Caco-2 (cell line): Measurements from ENCODE around the gene KRTAP5-2. TPM values are rescaled to one million over a fixed set of nuclear protein-coding genes. Genes with fewer than 3 reads are reported as not detected.

Experiments used
- BruUV-seq: library from RNA; stranded (reverse); fragments of 400-500 nt; replicated peaks from 2 replicates; lab custom pipeline; 2021; lab: Mats Ljungman, UMichigan
- CTCF ChIA-PET: fragments of 300-600 bp; sonication (Branson Sonifier 250); formaldehyde crosslinking; loops from one replicate; lab custom pipeline; 2022; ENCODE audit warnings: antibody characterized with exemption; lab: Charles Lee
- POLR2A ChIA-PET: fragments of 300-600 bp; sonication (Branson Sonifier 250); formaldehyde crosslinking; loops from one replicate; lab custom pipeline; 2022; ENCODE audit warnings: antibody characterized with exemption; lab: Charles Lee
- DNase-seq, 2 experiments: peaks; one replicate each; pipeline versions ENCODE4 v3.0.0 to v3.0.0-alpha.2; 2020 to 2022
- H3K27me3 ChIP-seq: replicated peaks from 2 replicates; pipeline ENCODE4 v1.6.0; 2011; ENCODE audit warnings: low read length; ENCODE audit not compliant: control insufficient read depth, insufficient read depth
- H3K36me3 ChIP-seq: 2 replicates; pipeline ENCODE4 v1.5.1; 2011; ENCODE audit warnings: low read length; ENCODE audit not compliant: control insufficient read depth, insufficient read depth
- H3K4me1 ChIP-seq: fragments of 250-450 bp; sonication (Bioruptor Pico); 2 replicates; pipeline ENCODE4 v1.5.1; 2020; ENCODE audit warnings: mild to moderate bottlenecking
- H3K4me3 ChIP-seq: 2 replicates; pipeline ENCODE4 v1.5.1; 2011; ENCODE audit warnings: low read depth, mild to moderate bottlenecking, control low read depth, low read length
- H3K9me3 ChIP-seq: fragments of 250-450 bp; sonication (Bioruptor Pico); 2 replicates; pipeline ENCODE4 v1.5.1; 2020; ENCODE audit warnings: mild to moderate bottlenecking, moderate library complexity
- H3K27ac Mint-ChIP-seq: one replicate; pipeline ENCODE4 v1.8.0; 2022; ENCODE audit warnings: mixed read lengths; ENCODE audit not compliant: unreplicated experiment
- H3K27me3 Mint-ChIP-seq: one replicate; pipeline ENCODE4 v1.8.0; 2022; ENCODE audit warnings: mixed read lengths; ENCODE audit not compliant: insufficient read depth, unreplicated experiment
- H3K36me3 Mint-ChIP-seq: one replicate; pipeline ENCODE4 v1.8.0; 2022; ENCODE audit warnings: mild to moderate bottlenecking, mixed read lengths; ENCODE audit not compliant: insufficient read depth, unreplicated experiment
- H3K4me1 Mint-ChIP-seq: one replicate; pipeline ENCODE4 v1.8.0; 2022; ENCODE audit warnings: low read depth, mixed read lengths; ENCODE audit not compliant: unreplicated experiment
- H3K4me3 Mint-ChIP-seq: one replicate; pipeline ENCODE4 v1.8.0; 2022; ENCODE audit warnings: mild to moderate bottlenecking, moderate library complexity, mixed read lengths; ENCODE audit not compliant: unreplicated experiment
- H3K9me3 Mint-ChIP-seq: one replicate; pipeline ENCODE4 v1.8.0; 2022; ENCODE audit warnings: mixed read lengths; ENCODE audit not compliant: unreplicated experiment
- CTCF ChIP-seq, 2 experiments: fragments of 200-600 bp in 1 of 2; IDR thresholded peaks; 1 replicate in 1 of 2; 2 replicates in 1 of 2; pipeline versions ENCODE4 v1.5.1 to v1.8.0; 2011 to 2022; ENCODE audit warnings: antibody characterized with exemption in 1 of 2, control low read depth in 1 of 2, inconsistent platforms in 1 of 2, low read depth in 1 of 2, low read length in 1 of 2, mild to moderate bottlenecking in 1 of 2, moderate library complexity in 1 of 2; ENCODE audit not compliant: insufficient read depth in 1 of 2, severe bottlenecking in 1 of 2, unreplicated experiment in 1 of 2
- intact Hi-C: fragments of 100-400 bp; cut with micrococcal nuclease; formaldehyde crosslinking; loops from one replicate; pipeline ENCODE4 v1.10.0; 2022; ENCODE audit not compliant: unreplicated experiment
- total RNA-seq: library from RNA; stranded (reverse); gene quantifications from 2 replicates; pipeline ENCODE4 v1.2.3, GENCODE V29; 2022

The KRTAP5-2 gene
- total RNA-seq, 1 experiment from 2014 or later: not detected

- H3K36me3 ChIP-seq: no peaks in the 10 kb centered on the region
- intact Hi-C loops: loop anchor here (5.0 kb wide), 1 partner anchor 459 kb away; no protein-coding TSS in a partner anchor
- Mint-ChIP-seq H3K9me3 (no peaks in the 10 kb centered on the region), H3K27me3 (no peaks in the 10 kb centered on the region), H3K36me3 (no peaks in the 10 kb centered on the region), H3K4me3 (peak overlapping the region; percentile 70), H3K4me1 (peaks cover 6% of the 10 kb centered on the region), H3K27ac (no peak overlapping the region)
- H3K9me3 ChIP-seq: no peaks in the 10 kb centered on the region
- no TSS peak for BruUV-seq
- ChIA-PET CTCF (interaction anchor here (0.6 to 3.8 kb wide), 2 partner anchors 25 to 79 kb away, joined by 4 to 138 read pairs; no protein-coding TSS in a partner anchor), POLR2A (interaction anchor here (0.6 to 0.8 kb wide), 2 partner anchors 93 to 639 kb away, joined by 3 to 4 read pairs; no protein-coding TSS in a partner anchor)
- peaks cover 14% of the 10 kb centered on the region; the same call in 1 of the 2 replicates for H3K4me1 ChIP-seq
- no peak for TF ChIP-seq CTCF (IDR thresholded peaks at IDR 0.05; ENCODE audit: insufficient read depth in 1 of 2, low read depth in 1 of 2, low read length in 1 of 2, severe bottlenecking in 1 of 2, unreplicated experiment in 1 of 2)
- peaks cover 2% of the 10 kb centered on the region for H3K27me3 ChIP-seq
- H3K4me3 ChIP-seq: peak overlapping the region; percentile 29
- no peak for DNase-seq
These were observed 26.3 kb downstream of the KRTAP5-2 start for GRCh38 chr11:1571760-1572196.

GRCh38 chr11:1570896-1571759 lies 27.0 kb downstream of the KRTAP5-2 start:
- no peaks in the 10 kb centered on the region for H3K27me3 Mint-ChIP-seq
- Histone ChIP-seq H3K4me3 (peak overlapping the region; percentile 29), H3K4me1 (peaks cover 14% of the 10 kb centered on the region; the same call in 1 of the 2 replicates), H3K9me3 (no peaks in the 10 kb centered on the region), H3K27me3 (peaks cover 2% of the 10 kb centered on the region), H3K36me3 (no peaks in the 10 kb centered on the region)
- no peaks in the 10 kb centered on the region for H3K36me3 Mint-ChIP-seq
- CTCF ChIA-PET: no interaction called here
- no TSS peak for BruUV-seq
- intact Hi-C loops: loop anchor here (5.0 kb wide), 1 partner anchor 459 kb away; no protein-coding TSS in a partner anchor
- DNase-seq: peak in 1 of 2 experiments; percentile 30
- TF ChIP-seq CTCF (IDR thresholded peaks at IDR 0.05; ENCODE audit: insufficient read depth in 1 of 2, low read depth in 1 of 2, low read length in 1 of 2, severe bottlenecking in 1 of 2, unreplicated experiment in 1 of 2): no peak
- POLR2A ChIA-PET: no interaction called here
- H3K4me3 Mint-ChIP-seq: peak overlapping the region; percentile 52
- peaks cover 6% of the 10 kb centered on the region for H3K4me1 Mint-ChIP-seq
- H3K9me3 Mint-ChIP-seq: no peaks in the 10 kb centered on the region
- no peak overlapping the region for H3K27ac Mint-ChIP-seq

GRCh38 chr11:1570531-1570895 lies 27.6 kb downstream of the KRTAP5-2 start:
- POLR2A ChIA-PET: no interaction called here

More at GRCh38 chr11:1570531-1570895, 27.6 kb downstream of the KRTAP5-2 start:
- intact Hi-C loops: loop anchor here (5.0 kb wide), 1 partner anchor 458 kb away; no protein-coding TSS in a partner anchor
- Mint-ChIP-seq H3K4me3 (peak overlapping the region; percentile 52), H3K27me3 (no peaks in the 10 kb centered on the region), H3K4me1 (peaks cover 6% of the 10 kb centered on the region), H3K36me3 (no peaks in the 10 kb centered on the region), H3K27ac (no peak overlapping the region), H3K9me3 (no peaks in the 10 kb centered on the region)
- CTCF ChIA-PET: interaction anchor here (1.3 kb wide), 1 partner anchor 17 kb away, joined by 3 read pairs; no protein-coding TSS in a partner anchor
- H3K27me3 ChIP-seq: peaks cover 2% of the 10 kb centered on the region
- H3K4me1 ChIP-seq: peaks cover 14% of the 10 kb centered on the region; the same call in 1 of the 2 replicates
- no peak for DNase-seq
- no peaks in the 10 kb centered on the region for H3K9me3 ChIP-seq
- H3K4me3 ChIP-seq: no peak overlapping the region
- BruUV-seq: TSS peak; percentile 60
- no peaks in the 10 kb centered on the region for H3K36me3 ChIP-seq
- no peak for TF ChIP-seq CTCF (IDR thresholded peaks at IDR 0.05; ENCODE audit: insufficient read depth in 1 of 2, low read depth in 1 of 2, low read length in 1 of 2, severe bottlenecking in 1 of 2, unreplicated experiment in 1 of 2)
